Keratinocyte (primary cell): ENCODE measurements around the gene ZBTB43.

Experiments used
- CTCF ChIP-seq, 3 experiments: IDR thresholded peaks in 1 of 3; conservative IDR thresholded peaks in 1 of 3; optimal IDR thresholded peaks in 1 of 3; 2 replicates in 2 of 3; 3 replicates in 1 of 3; pipeline versions ENCODE3 to v1.5.1; 2011; ENCODE audit warnings: low read length in 3 of 3, mild to moderate bottlenecking in 3 of 3, moderate library complexity in 2 of 3, control low read depth in 1 of 3, inconsistent platforms in 1 of 3; ENCODE audit not compliant: insufficient read depth in 2 of 3; ENCODE audit errors: extremely low read depth in 1 of 3
- EZH2 ChIP-seq: IDR thresholded peaks from one replicate; pipeline ENCODE4 v1.6.1; 2012; ENCODE audit warnings: inconsistent platforms, mild to moderate bottlenecking, low read length, moderate library complexity

GRCh38 chr9:126781186-126782052, 23.4 kb upstream of the ZBTB43 start:
- TF ChIP-seq CTCF (optimal IDR thresholded peaks at IDR 0.05 in 1 of 3, IDR thresholded peaks at IDR 0.05 in 1 of 3, conservative IDR thresholded peaks at IDR 0.05 in 1 of 3; ENCODE audit: extremely low read depth in 1 of 3, insufficient read depth in 2 of 3, low read length in 3 of 3) (peak; percentile 87 to 94 (median 90)), EZH2 (no peak)
